HS-5 (cell line): Measurements from ENCODE around the gene ZBTB33.
A peak's percentile ranks its signal among the peaks of the same experiment; 100 is the strongest.

Experiments
- DNase-seq: peaks from one replicate; pipeline ENCODE4 v3.0.0-alpha.2; 2012; ENCODE audit warnings: low read depth

The ZBTB33 gene

GRCh38 chrX:120250522-120251271 is at the start of gene ZBTB33:
TSS of gene ZBTB33 (plus strand) at chrX:120250812. CDS start at chrX:120253416, 2,604 bp downstream.
- peak; percentile 69 for DNase-seq

- no peak for DNase-seq
Measured at GRCh38 chrX:120200851-120201250, 49.8 kb upstream of the ZBTB33 start.

- no peak for DNase-seq
Measured at GRCh38 chrX:120205816-120206753, 44.5 kb upstream of the ZBTB33 start.

GRCh38 chrX:120207009-120207605 is 43.5 kb upstream of the ZBTB33 start:
- DNase-seq: no peak

GRCh38 chrX:120213438-120214265 is 37.0 kb upstream of the ZBTB33 start:
- peak; percentile 1 for DNase-seq

GRCh38 chrX:120223374-120223773 is 27.2 kb upstream of the ZBTB33 start:
- no peak for DNase-seq

GRCh38 chrX:120224388-120224787 is 26.2 kb upstream of the ZBTB33 start:
- DNase-seq: no peak

GRCh38 chrX:120228187-120228908 is 22.3 kb upstream of the ZBTB33 start:
- DNase-seq: no peak

- DNase-seq: no peak
Measured at GRCh38 chrX:120235284-120235683, 15.3 kb upstream of the ZBTB33 start.

GRCh38 chrX:120236687-120237479 is 13.7 kb upstream of the ZBTB33 start:
- no peak for DNase-seq

GRCh38 chrX:120238933-120239332 is 11.7 kb upstream of the ZBTB33 start:
- no peak for DNase-seq

- DNase-seq: no peak
Measured at GRCh38 chrX:120242813-120243212, 7.8 kb upstream of the ZBTB33 start.

- no peak for DNase-seq
Measured at GRCh38 chrX:120244395-120244734, 6.2 kb upstream of the ZBTB33 start.

- peak; percentile 48 for DNase-seq
Measured at GRCh38 chrX:120244735-120245498, 5.7 kb upstream of the ZBTB33 start.

GRCh38 chrX:120251471-120252011 is 929 bp downstream of the ZBTB33 start:
- DNase-seq: no peak

- no peak for DNase-seq
Measured at GRCh38 chrX:120253784-120254183, 3.2 kb downstream of the ZBTB33 start.

- no peak for DNase-seq
Measured at GRCh38 chrX:120260369-120260768, 9.8 kb downstream of the ZBTB33 start.

- DNase-seq: no peak
Measured at GRCh38 chrX:120262859-120263708, 12.5 kb downstream of the ZBTB33 start.
